WTC11 (cell line): ENCODE measurements around the gene CCNG1. TPM values are rescaled to one million over a fixed set of nuclear protein-coding genes. Genes with fewer than 3 reads are reported as not detected.

Source experiments
- ATAC-seq: fragments of 200-7000 bp; cut with Tn5 transposase; 2 replicates; pipeline ENCODE4 v1.10.0; 2021; ENCODE audit warnings: mild to moderate bottlenecking, moderate library complexity
- CTCF ChIA-PET: fragments of 300-600 bp; sonication (Branson Sonifier 250); formaldehyde crosslinking; loops from one replicate; lab custom pipeline; 2021; ENCODE audit warnings: antibody characterized with exemption; lab: Charles Lee
- POLR2A ChIA-PET: fragments of 350-600 bp; sonication (Branson Sonifier 250); formaldehyde crosslinking; loops from one replicate; lab custom pipeline; 2021; ENCODE audit warnings: antibody characterized with exemption; lab: Charles Lee
- DNase-seq: peaks from one replicate; pipeline ENCODE4 v3.0.0; 2021; ENCODE audit warnings: low spot score
- H3K27ac Mint-ChIP-seq: 2 replicates; pipeline ENCODE4 v1.8.0; 2021; ENCODE audit warnings: mixed read lengths
- H3K27me3 Mint-ChIP-seq: 2 replicates; pipeline ENCODE4 v1.8.0; 2021; ENCODE audit warnings: low read depth, mild to moderate bottlenecking, moderate library complexity, mixed read lengths
- H3K36me3 Mint-ChIP-seq: 2 replicates; pipeline ENCODE4 v1.8.0; 2021; ENCODE audit warnings: mixed read lengths
- H3K4me1 Mint-ChIP-seq: 2 replicates; pipeline ENCODE4 v1.8.0; 2022; ENCODE audit warnings: mixed read lengths
- H3K4me3 Mint-ChIP-seq: 2 replicates; pipeline ENCODE4 v1.8.0; 2021; ENCODE audit warnings: mild to moderate bottlenecking, moderate library complexity, mixed read lengths
- H3K9me3 Mint-ChIP-seq: 2 replicates; pipeline ENCODE4 v1.8.0; 2021; ENCODE audit warnings: mixed read lengths
- ATF1 ChIP-seq: sonication (generic); formaldehyde crosslinking; IDR thresholded peaks from 2 replicates; pipeline ENCODE4 v1.8.1; 2023; ENCODE audit warnings: mild to moderate bottlenecking, moderate library complexity, missing genetic modification reagents
- ATF3 ChIP-seq: sonication (generic); formaldehyde crosslinking; conservative IDR thresholded peaks from 2 replicates; pipeline ENCODE4 v1.8.1; 2022; ENCODE audit warnings: mild to moderate bottlenecking, missing genetic modification reagents
- CTCF ChIP-seq: fragments of 200-600 bp; IDR thresholded peaks from 2 replicates; pipeline ENCODE4 v1.8.0; 2022; ENCODE audit warnings: antibody characterized with exemption
- E2F1 ChIP-seq: sonication (generic); formaldehyde crosslinking; IDR thresholded peaks from 2 replicates; pipeline ENCODE4 v1.8.0; 2022; ENCODE audit warnings: mild to moderate bottlenecking, missing genetic modification reagents
- FOXJ3 ChIP-seq: sonication (generic); formaldehyde crosslinking; IDR thresholded peaks from 2 replicates; pipeline ENCODE4 v1.9.0; 2021; ENCODE audit warnings: missing genetic modification reagents, mild to moderate bottlenecking, borderline replicate concordance
- FOXP4 ChIP-seq: sonication (generic); formaldehyde crosslinking; IDR thresholded peaks from 2 replicates; pipeline ENCODE4 v1.8.0; 2022; ENCODE audit warnings: mild to moderate bottlenecking, missing genetic modification reagents
- GTF2I ChIP-seq: fragments of 250-450 bp; sonication (Bioruptor Pico); conservative IDR thresholded peaks from 2 replicates; pipeline ENCODE4 v1.4.0; 2021; ENCODE audit warnings: mild to moderate bottlenecking
- HMGXB4 ChIP-seq: sonication (generic); formaldehyde crosslinking; IDR thresholded peaks from 2 replicates; pipeline ENCODE4 v1.8.1; 2023; ENCODE audit warnings: mild to moderate bottlenecking, moderate library complexity, missing genetic modification reagents
- JAZF1 ChIP-seq: fragments of 250-450 bp; sonication (Bioruptor Pico); IDR thresholded peaks from 2 replicates; pipeline ENCODE4 v1.9.0; 2021; ENCODE audit warnings: moderate library complexity, mild to moderate bottlenecking, inconsistent platforms
- MLX ChIP-seq: sonication (generic); formaldehyde crosslinking; IDR thresholded peaks from 2 replicates; pipeline ENCODE4 v1.8.1; 2023; ENCODE audit warnings: mild to moderate bottlenecking, missing genetic modification reagents, moderate library complexity
- STAT6 ChIP-seq: sonication (generic); formaldehyde crosslinking; conservative IDR thresholded peaks from 2 replicates; pipeline ENCODE4 v1.8.1; 2023; ENCODE audit warnings: mild to moderate bottlenecking, low read depth, missing genetic modification reagents, moderate library complexity
- TEAD4 ChIP-seq: sonication (generic); formaldehyde crosslinking; IDR thresholded peaks from 2 replicates; pipeline ENCODE4 v1.8.0; 2022; ENCODE audit warnings: mild to moderate bottlenecking, missing genetic modification reagents
- USF1 ChIP-seq: sonication (generic); formaldehyde crosslinking; IDR thresholded peaks from 2 replicates; pipeline ENCODE4 v1.8.0; 2022; ENCODE audit warnings: mild to moderate bottlenecking, missing genetic modification reagents
- ZNF263 ChIP-seq: sonication (generic); formaldehyde crosslinking; IDR thresholded peaks from 2 replicates; pipeline ENCODE4 v1.8.1; 2022; ENCODE audit warnings: low read depth, mild to moderate bottlenecking, moderate library complexity, missing genetic modification reagents
- ZNF425 ChIP-seq: fragments of 250-450 bp; sonication (Bioruptor Pico); conservative IDR thresholded peaks from 2 replicates; pipeline ENCODE4 v1.9.0; 2021; ENCODE audit warnings: mild to moderate bottlenecking
- ZSCAN18 ChIP-seq: fragments of 250-450 bp; sonication (Bioruptor Pico); IDR thresholded peaks from 2 replicates; pipeline ENCODE4 v2.1.2; 2022; ENCODE audit warnings: mild to moderate bottlenecking, moderate library complexity
- total RNA-seq: library from RNA; stranded (reverse); gene quantifications from 3 replicates; pipeline ENCODE4 v1.2.3, GENCODE V29; 2021

CCNG1 gene
- total RNA-seq, 1 experiment from 2014 or later, result 433 TPM

- DNase-seq, result no peak
- ChIA-PET CTCF (no interaction called here), POLR2A (interaction anchor here (0.6 kb wide), 1 partner anchor 1993 kb away, joined by 4 read pairs; no protein-coding TSS in a partner anchor)
- Mint-ChIP-seq H3K4me3 (no peak overlapping the region), H3K36me3 (no peaks in the 10 kb centered on the region), H3K27me3 (no peaks in the 10 kb centered on the region), H3K27ac (no peak overlapping the region), H3K4me1 (peaks cover 2% of the 10 kb centered on the region), H3K9me3 (no peaks in the 10 kb centered on the region)
- TF ChIP-seq USF1 (CRISPR knock-in tag) (no peak), TEAD4 (CRISPR knock-in tag) (no peak), ZNF263 (no peak)
- ATAC-seq, result no peak
Observed at GRCh38 chr5:163402007-163402406, 35.4 kb upstream of the CCNG1 start.

- Mint-ChIP-seq H3K4me1 (peaks cover 11% of the 10 kb centered on the region), H3K9me3 (no peaks in the 10 kb centered on the region), H3K36me3 (no peaks in the 10 kb centered on the region), H3K27ac (no peak overlapping the region), H3K4me3 (no peak overlapping the region), H3K27me3 (no peaks in the 10 kb centered on the region)
- ATAC-seq (no peak), DNase-seq (no peak)
- CTCF ChIA-PET, result interaction anchor here (1.2 kb wide), 1 partner anchor 57 kb away, joined by 3 read pairs; no protein-coding TSS in a partner anchor
- POLR2A ChIA-PET, result no interaction called here
- TF ChIP-seq ZSCAN18 (no peak), FOXJ3 (CRISPR knock-in tag) (no peak), ZNF425 (no peak), E2F1 (CRISPR knock-in tag) (no peak), ZNF263 (no peak), CTCF (no peak), STAT6 (CRISPR knock-in tag) (no peak), ATF3 (CRISPR knock-in tag) (no peak), GTF2I (CRISPR knock-in tag) (no peak), MLX (CRISPR knock-in tag) (no peak), FOXP4 (CRISPR knock-in tag) (no peak), HMGXB4 (CRISPR knock-in tag) (no peak), JAZF1 (CRISPR knock-in tag) (no peak), ATF1 (CRISPR knock-in tag) (no peak)
Observed at GRCh38 chr5:163404364-163405173, 32.8 kb upstream of the CCNG1 start.
